HT-29 (cell line): Measurements from ENCODE around the gene TCF4. TPM values are rescaled to one million over a fixed set of nuclear protein-coding genes. Genes with fewer than 3 reads are reported as not detected.

Source experiments
- DNase-seq: peaks from one replicate; pipeline ENCODE4 v3.0.0-alpha.2; 2015; ENCODE audit warnings: low spot score
- total RNA-seq: library from RNA; depleted of rRNA; stranded (reverse); fragments of >200 nt; shearing (Covaris generic); gene quantifications from 2 replicates; pipeline ENCODE4 v1.2.3, GENCODE V29; 2014

The TCF4 gene
- total RNA-seq, 1 experiment from 2014 or later, result 0.58 TPM

DNA sequence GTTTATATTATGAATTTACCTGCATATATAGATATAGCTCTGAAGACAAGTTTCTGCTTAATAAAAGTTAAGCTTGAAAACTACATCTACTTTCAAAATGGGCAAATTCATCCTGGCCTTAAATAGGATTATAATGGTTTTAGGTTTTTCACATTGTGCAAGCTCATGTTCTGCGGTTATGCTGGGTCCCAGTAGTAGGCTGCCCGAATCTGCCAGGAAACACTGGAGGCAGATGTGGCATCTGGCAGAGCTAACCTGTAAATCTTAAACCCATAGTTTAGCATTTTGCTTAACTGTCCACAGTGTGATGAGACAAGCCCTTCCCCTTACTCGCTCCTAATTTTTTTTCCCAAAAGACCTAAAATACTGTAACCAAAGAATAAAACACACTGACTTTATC is 234.2 kb downstream of the TCF4 start:
- no peak for DNase-seq

- DNase-seq, result no peak
Measured at GRCh38 chr18:55353391-55353790, 234.6 kb downstream of the TCF4 start.

DNA sequence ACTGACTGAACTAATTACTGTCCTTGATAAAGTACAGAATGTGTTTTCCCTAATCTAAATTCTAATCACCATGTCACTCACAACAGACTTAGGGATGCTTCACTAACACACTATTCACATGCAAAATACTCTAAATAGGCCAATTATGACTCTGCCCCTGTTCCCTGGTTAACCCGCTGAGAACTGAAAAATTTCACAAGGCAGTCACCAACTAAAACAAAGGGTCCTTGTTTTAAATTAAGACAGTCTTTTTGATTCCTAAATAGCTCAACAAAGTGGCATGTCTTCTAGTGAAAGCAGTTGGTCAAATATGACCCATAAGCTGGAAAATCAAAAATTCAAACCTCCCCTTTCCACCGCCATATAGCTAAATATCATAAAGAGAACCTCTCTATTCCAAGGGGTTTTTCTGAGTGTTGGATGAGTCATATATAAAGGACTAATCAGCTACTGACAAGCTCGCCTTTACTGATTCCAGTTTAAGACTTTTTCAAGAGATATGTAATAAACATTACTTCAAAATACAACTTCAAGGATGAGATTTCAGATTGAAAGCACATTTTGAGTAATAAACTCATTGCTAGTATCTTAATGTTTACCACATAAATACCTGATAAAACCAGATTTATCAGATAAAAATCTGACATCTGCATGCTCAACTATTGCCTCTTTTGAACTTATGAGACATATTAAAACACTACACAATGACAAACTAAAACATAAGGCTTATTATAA is 235.8 kb downstream of the TCF4 start:
- no peak for DNase-seq

DNA sequence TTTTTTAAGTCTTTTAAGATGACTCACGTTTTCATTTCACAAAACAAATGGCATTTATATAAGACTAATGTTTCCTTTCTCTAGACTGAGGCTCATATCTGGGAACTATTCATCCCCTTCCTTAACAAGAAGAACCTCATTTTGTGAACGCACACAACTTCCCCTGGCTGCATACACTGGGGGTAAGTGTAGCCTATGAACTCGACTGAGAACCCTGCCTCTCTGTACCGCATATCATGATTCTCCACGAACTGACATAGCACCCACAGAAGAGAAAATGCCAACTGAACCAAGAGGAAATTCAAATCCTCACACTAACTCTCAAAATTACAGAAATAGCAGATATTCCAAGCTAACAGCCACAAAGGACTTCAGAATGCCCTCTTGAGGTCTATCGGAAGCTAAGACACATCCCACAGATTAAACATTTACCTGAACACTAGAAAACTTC is 236.7 kb downstream of the TCF4 start:
- DNase-seq, result no peak

GRCh38 chr18:55349685-55350084 is 238.3 kb downstream of the TCF4 start:
- DNase-seq, result no peak

DNA sequence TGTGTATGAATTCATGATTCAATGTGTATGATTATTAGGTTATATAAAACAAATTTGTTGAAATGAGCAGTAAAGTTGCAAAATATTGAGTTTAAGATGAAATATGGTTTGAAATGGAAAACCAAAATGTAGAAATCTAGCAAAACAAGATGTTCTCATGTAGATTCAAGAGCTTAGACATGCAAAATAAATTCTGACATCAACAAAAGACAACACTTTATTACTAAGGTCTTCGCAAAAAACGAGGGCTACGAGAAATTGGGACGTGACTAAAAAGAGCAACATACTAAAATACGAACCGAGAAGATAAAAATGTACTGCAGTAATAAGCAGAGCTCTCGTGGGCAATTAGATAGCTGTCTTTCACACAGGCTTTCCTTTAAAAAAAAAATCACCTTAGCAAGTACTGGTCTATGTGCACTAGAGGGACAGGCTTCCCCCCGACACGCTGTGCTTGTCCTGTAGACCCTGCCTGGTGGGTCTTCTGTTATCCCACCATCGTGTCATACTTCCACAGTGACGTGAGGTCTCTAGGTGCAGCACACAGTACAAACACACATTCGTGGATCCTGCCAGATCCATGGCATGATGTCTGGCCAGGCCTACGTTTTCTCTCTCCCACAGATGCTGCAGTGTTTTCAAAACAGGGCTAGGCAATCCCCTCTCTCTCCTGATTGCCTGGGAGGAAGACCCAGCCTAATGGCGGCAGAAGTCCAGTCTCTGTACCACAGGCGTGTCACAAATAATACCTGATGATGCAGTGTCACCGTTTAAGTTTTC is 240.8 kb downstream of the TCF4 start:
- no peak for DNase-seq

DNA sequence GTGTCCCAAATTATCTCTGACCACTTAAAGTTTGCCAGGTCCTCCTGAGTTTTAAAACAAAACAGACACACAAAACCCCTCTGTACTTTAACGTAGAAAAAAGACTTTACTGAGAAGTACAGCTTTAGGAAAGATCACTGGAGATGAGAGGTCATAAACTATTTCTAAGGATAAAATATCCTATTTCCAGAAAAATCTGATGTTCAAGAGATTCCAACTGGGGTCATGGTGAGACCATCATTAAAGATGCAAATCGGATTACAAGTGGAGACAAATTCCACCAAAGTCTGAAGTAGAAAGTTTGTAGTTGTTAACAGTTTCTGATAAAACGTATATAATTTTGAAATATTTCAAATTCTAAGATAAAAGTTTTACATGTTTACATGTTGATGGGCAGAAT is 241.6 kb downstream of the TCF4 start:
- no peak for DNase-seq

- no peak for DNase-seq
Measured at GRCh38 chr18:55345103-55345950, 242.7 kb downstream of the TCF4 start.

DNA sequence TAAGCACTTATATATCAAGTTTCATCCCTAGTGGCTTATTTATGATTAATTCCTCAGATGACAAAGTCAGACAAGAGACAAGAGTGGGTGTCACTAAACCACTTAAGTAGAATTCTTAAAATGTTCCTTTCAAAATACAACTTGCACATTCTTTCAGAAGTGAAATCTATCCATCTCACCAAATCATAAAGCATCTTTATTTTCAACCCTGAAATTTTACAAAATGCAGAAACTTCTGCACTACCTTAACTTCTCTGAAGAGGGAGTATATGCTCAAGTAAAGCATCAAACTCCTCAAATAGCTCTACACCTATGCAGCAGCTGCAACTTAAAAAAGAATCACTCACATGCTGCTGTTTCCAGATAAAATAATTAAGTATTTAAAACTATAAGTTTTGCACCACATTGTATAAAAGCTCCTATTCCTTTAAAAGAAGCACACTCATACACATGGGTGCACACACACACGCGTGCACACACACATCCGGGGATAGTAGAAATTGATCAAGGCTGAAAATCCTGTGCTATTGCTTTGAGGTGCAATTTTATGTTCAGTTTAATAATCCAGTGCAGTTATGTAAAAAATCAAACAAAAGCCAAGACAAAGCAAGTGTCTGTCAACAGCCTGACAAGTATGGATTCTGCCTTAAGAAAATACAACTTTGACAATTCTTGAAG is 244.5 kb downstream of the TCF4 start:
- DNase-seq, result no peak

DNA sequence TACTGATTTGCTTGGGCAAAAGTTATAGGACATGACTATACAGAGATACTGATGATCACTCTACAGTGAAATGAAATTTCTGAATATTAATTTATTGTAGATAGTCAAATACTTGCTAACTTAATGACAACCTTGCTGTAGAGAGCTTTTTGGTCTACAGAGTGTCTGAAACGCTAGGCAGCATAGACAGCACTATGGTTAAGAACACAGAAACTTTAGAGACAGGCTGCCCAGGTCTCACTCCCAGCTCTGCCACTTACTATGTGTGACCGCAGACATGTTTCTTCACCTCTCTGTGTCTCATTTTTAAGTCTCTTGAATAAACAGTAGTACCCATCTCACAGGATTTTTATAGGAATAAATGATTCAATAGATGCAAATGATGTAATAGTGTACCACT is 247.0 kb downstream of the TCF4 start:
- no peak for DNase-seq

- no peak for DNase-seq
Measured at GRCh38 chr18:55339990-55340389, 248.0 kb downstream of the TCF4 start.

DNA sequence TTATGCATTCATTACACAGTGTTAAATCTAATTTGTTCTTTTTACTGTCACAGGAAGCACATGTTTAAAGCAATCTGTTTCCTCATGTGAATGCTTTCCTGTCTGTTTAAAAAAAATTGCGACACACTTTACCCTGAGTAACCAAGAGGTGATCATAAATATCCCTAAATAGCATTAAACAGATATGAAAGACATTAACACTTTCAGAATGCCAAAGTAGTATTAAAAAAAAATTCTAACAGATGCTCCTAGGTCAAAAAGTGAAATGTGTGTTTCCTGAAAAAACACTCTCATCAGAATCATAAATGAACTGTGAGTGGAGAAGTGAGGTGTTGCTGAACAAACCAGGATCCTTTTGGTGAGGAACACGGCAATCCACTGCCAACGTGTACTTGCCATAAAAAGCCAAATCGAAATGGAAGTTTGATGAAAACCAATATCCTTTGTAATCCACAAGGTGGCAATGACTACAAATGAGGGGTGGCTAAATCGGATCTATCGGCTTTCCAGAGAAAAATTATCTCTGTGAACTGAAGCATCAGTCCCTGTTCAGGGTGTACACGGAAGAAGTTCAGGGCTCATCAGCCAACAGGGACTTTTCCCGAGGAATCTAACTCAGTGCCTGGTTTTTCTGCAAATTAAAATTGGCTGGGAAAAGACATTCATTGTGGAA is 248.9 kb downstream of the TCF4 start:
- no peak for DNase-seq

DNA sequence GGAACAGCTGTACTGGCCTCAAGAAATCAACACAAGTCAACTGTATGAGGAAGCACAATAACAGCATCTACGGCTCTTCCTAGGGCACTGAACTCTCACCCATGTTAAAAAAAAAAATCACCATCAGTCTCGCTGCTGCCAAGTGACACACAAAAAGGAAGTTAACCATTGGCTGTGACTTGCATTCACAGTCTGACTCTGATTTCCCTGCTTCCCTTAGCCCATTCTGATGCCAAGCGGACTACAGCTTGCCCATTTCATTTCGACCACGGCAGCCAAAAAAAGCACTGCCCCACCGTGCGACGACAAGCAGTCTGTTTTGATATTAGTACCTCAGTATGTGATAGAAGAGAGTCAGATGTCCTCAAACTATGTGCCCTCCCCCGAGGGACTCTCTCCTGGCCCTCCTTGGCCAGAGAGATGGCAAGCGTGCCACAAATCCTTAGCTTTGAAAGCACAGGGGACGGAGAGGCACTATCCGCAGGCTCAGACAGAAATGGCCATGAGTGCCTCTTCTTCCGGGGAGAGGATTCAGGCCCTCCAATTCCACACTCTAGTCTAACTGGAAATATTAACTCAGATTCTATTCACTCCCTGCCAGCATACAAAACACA is 250.0 kb downstream of the TCF4 start:
- DNase-seq, result no peak

GRCh38 chr18:55337138-55337537 is 250.9 kb downstream of the TCF4 start:
- DNase-seq, result no peak

- DNase-seq, result no peak
Measured at GRCh38 chr18:55336438-55337100, 251.4 kb downstream of the TCF4 start.

- no peak for DNase-seq
Measured at GRCh38 chr18:55334875-55335274, 253.1 kb downstream of the TCF4 start.

- DNase-seq, result no peak
Measured at GRCh38 chr18:55331301-55331700, 256.7 kb downstream of the TCF4 start.

GRCh38 chr18:55328301-55328700 is 259.7 kb downstream of the TCF4 start:
- no peak for DNase-seq

GRCh38 chr18:55327454-55327853 is 260.5 kb downstream of the TCF4 start:
- no peak for DNase-seq

DNA sequence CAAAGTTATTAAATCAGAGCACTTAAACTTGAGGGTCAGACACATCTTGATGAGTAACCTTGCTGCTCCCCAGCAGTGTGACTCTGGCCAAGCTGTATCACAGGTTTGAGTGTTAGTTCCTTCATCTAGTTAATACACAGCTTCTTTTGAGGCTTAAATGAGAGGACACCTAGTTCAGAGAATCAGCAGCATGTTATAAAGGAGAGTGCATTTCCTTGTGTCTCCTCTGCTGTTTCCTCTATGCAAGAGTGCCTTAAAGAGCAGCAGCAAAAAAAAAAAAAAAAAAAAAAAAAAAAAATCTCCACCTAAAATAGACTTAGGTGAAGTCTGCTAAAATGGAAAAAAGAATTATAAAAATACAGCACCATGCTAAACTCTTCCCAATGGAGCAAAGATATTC is 261.9 kb downstream of the TCF4 start:
- DNase-seq, result no peak
